ENCODE data around the gene OLFML1. TPM values are rescaled to one million over a fixed set of nuclear protein-coding genes. Genes with fewer than 3 reads are reported as not detected.

OLFML1 gene
- total and polyA plus RNA-seq, 2 of the 13 experiments (the other 11 are each of a cell fraction or from before 2014, with no cell fraction given), result 0.89 to 0.90 TPM

DNA sequence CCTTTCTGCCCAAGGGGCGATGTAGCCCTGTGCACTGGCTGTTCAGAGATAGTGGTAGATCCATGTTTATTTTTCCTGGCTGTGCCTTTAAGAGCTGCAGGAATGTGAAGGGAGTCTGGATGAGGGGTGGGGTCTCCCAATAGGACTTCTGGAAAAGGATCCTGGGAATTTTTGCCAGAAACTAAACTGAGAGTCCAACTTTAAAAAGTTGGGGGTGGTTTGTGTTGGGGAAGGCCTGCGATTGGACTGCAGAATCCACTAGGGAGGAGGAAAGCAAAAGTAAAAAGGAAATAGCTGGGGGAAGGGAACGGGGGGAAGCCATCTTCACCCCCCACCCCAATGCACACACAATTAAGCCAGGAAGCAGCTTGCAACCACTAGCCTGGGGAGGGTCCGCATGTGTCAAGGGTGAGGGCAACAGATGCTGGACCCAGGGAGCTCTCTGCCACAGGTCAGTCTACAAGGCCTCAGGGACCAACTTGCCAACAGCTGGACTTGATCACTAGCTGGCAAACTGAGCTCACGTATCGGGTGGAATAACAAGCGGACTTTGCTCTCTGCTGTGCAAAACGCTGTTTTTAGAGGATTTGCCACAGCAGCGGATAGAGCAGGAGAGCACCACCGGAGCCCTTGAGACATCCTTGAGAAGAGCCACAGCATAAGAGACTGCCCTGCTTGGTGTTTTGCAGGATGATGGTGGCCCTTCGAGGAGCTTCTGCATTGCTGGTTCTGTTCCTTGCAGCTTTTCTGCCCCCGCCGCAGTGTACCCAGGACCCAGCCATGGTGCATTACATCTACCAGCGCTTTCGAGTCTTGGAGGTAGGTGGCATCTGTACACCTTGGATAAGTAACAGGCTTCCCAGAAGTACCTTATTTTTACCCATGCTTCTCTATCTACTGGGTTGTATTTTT, at the start of gene OLFML1 (continued):
- TF ChIP-seq, protein P1, sequence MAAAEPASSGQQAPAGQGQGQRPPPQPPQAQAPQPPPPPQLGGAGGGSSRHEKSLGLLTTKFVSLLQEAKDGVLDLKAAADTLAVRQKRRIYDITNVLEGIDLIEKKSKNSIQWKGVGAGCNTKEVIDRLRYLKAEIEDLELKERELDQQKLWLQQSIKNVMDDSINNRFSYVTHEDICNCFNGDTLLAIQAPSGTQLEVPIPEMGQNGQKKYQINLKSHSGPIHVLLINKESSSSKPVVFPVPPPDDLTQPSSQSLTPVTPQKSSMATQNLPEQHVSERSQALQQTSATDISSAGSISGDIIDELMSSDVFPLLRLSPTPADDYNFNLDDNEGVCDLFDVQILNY (CRISPR knock-in tag; conservative IDR thresholded peaks at IDR 0.05), result no peak
- TF ChIP-seq FOXC1 (CRISPR knock-in tag; IDR thresholded peaks at IDR 0.05; ENCODE audit: borderline replicate concordance), result no peak
- TF ChIP-seq ZSCAN22 (CRISPR knock-in tag; IDR thresholded peaks at IDR 0.05), result no peak
- TF ChIP-seq, protein P2, sequence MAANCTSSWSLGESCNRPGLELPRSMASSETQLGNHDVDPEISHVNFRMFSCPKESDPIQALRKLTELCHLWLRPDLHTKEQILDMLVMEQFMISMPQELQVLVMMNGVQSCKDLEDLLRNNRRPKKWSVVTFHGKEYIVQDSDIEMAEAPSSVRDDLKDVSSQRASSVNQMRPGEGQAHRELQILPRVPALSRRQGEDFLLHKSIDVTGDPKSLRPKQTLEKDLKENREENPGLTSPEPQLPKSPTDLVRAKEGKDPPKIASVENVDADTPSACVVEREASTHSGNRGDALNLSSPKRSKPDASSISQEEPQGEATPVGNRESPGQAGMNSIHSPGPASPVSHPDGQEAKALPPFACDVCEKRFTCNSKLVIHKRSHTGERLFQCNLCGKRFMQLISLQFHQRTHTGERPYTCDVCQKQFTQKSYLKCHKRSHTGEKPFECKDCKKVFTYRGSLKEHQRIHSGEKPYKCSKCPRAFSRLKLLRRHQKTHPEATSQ (CRISPR knock-in tag; IDR thresholded peaks at IDR 0.05; ENCODE audit: borderline replicate concordance), result no peak
- no peak for TF ChIP-seq ZNF484 (CRISPR knock-in tag; IDR thresholded peaks at IDR 0.05; ENCODE audit: borderline replicate concordance, low read depth)
- no peak for TF ChIP-seq MEF2D (CRISPR knock-in tag; IDR thresholded peaks at IDR 0.05)
- TF ChIP-seq, protein P3, sequence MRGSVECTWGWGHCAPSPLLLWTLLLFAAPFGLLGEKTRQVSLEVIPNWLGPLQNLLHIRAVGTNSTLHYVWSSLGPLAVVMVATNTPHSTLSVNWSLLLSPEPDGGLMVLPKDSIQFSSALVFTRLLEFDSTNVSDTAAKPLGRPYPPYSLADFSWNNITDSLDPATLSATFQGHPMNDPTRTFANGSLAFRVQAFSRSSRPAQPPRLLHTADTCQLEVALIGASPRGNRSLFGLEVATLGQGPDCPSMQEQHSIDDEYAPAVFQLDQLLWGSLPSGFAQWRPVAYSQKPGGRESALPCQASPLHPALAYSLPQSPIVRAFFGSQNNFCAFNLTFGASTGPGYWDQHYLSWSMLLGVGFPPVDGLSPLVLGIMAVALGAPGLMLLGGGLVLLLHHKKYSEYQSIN (CRISPR knock-in tag; IDR thresholded peaks at IDR 0.05; ENCODE audit: borderline replicate concordance), result no peak
- TF ChIP-seq, protein P4, sequence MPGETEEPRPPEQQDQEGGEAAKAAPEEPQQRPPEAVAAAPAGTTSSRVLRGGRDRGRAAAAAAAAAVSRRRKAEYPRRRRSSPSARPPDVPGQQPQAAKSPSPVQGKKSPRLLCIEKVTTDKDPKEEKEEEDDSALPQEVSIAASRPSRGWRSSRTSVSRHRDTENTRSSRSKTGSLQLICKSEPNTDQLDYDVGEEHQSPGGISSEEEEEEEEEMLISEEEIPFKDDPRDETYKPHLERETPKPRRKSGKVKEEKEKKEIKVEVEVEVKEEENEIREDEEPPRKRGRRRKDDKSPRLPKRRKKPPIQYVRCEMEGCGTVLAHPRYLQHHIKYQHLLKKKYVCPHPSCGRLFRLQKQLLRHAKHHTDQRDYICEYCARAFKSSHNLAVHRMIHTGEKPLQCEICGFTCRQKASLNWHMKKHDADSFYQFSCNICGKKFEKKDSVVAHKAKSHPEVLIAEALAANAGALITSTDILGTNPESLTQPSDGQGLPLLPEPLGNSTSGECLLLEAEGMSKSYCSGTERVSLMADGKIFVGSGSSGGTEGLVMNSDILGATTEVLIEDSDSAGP (CRISPR knock-in tag; IDR thresholded peaks at IDR 0.05; ENCODE audit: borderline replicate concordance), result peak; percentile 72
- TF ChIP-seq ZNF510 (CRISPR knock-in tag; IDR thresholded peaks at IDR 0.05; ENCODE audit: low read depth), result no peak
- TF ChIP-seq, protein P5, sequence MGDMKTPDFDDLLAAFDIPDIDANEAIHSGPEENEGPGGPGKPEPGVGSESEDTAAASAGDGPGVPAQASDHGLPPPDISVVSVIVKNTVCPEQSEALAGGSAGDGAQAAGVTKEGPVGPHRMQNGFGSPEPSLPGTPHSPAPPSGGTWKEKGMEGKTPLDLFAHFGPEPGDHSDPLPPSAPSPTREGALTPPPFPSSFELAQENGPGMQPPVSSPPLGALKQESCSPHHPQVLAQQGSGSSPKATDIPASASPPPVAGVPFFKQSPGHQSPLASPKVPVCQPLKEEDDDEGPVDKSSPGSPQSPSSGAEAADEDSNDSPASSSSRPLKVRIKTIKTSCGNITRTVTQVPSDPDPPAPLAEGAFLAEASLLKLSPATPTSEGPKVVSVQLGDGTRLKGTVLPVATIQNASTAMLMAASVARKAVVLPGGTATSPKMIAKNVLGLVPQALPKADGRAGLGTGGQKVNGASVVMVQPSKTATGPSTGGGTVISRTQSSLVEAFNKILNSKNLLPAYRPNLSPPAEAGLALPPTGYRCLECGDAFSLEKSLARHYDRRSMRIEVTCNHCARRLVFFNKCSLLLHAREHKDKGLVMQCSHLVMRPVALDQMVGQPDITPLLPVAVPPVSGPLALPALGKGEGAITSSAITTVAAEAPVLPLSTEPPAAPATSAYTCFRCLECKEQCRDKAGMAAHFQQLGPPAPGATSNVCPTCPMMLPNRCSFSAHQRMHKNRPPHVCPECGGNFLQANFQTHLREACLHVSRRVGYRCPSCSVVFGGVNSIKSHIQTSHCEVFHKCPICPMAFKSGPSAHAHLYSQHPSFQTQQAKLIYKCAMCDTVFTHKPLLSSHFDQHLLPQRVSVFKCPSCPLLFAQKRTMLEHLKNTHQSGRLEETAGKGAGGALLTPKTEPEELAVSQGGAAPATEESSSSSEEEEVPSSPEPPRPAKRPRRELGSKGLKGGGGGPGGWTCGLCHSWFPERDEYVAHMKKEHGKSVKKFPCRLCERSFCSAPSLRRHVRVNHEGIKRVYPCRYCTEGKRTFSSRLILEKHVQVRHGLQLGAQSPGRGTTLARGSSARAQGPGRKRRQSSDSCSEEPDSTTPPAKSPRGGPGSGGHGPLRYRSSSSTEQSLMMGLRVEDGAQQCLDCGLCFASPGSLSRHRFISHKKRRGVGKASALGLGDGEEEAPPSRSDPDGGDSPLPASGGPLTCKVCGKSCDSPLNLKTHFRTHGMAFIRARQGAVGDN (CRISPR knock-in tag; IDR thresholded peaks at IDR 0.05), result peak; percentile 28; the same call in 1 of the 2 replicates

Measured in HepG2 (cell line).